HCT116 (cell line): ENCODE results near the gene ARID5B. TPM values are rescaled to one million over a fixed set of nuclear protein-coding genes. Genes with fewer than 3 reads are reported as not detected.

Source experiments
- ATAC-seq: fragments of 200-7000 bp; cut with Tn5 transposase; 2 replicates; pipeline ENCODE4 v1.9.1; 2020; ENCODE audit warnings: mild to moderate bottlenecking, moderate library complexity
- BruUV-seq: library from RNA; stranded (reverse); fragments of 400-500 nt; replicated peaks from 2 replicates; lab custom pipeline; 2021; lab: Mats Ljungman, UMichigan
- CTCF ChIA-PET: fragments of 300-600 bp; sonication (Branson Sonifier 250); formaldehyde crosslinking; loops from one replicate; lab custom pipeline; 2021; ENCODE audit warnings: antibody characterized with exemption; lab: Charles Lee
- POLR2A ChIA-PET: fragments of 300-600, 350-600 bp; sonication (Branson Sonifier 250); formaldehyde crosslinking; loops from one replicate; lab custom pipeline; 2021; ENCODE audit warnings: antibody characterized with exemption; lab: Charles Lee
- RAD21 ChIA-PET, 2 experiments: fragments of 300-600 bp; sonication (Branson Sonifier 250); formaldehyde crosslinking; loops; one replicate each; lab custom pipeline; 2023; ENCODE audit warnings: low total read pairs in 2 of 2; ENCODE audit not compliant: uncharacterized antibody in 2 of 2, unreplicated experiment in 2 of 2, low non-redundant PET in 1 of 2; lab: Charles Lee
- DNase-seq: peaks from one replicate; pipeline ENCODE4 v3.0.0-alpha.2; 2010; ENCODE audit warnings: low read depth, low spot score
- H2AFZ ChIP-seq: fragments of 200-600 bp; shearing (Covaris generic), sonication (generic); 2 replicates; pipeline ENCODE4 v1.6.1; 2017; ENCODE audit warnings: low read depth, mixed run types, mixed read lengths, antibody characterized with exemption, low read length; ENCODE audit not compliant: poor library complexity, severe bottlenecking
- H3K27ac ChIP-seq: 2 replicates; pipeline ENCODE4 v1.5.1; 2012; ENCODE audit warnings: low read depth, low read length
- H3K27me3 ChIP-seq: fragments of 200-600 bp; sonication (generic); 2 replicates; pipeline ENCODE4 v1.6.1; 2016; ENCODE audit warnings: mixed run types, low read length, mixed read lengths; ENCODE audit not compliant: insufficient read depth
- H3K36me3 ChIP-seq, 2 experiments: fragments of 200-500 bp in 1 of 2; fragments of 200-600 bp in 1 of 2; sonication (Bioruptor generic) in 1 of 2; sonication (generic) in 1 of 2; 2 replicates each; pipeline versions ENCODE4 v1.5.1 to v1.6.1; 2014 to 2016; ENCODE audit warnings: low read length in 2 of 2, inconsistent platforms in 1 of 2, mixed read lengths in 1 of 2, mixed run types in 1 of 2; ENCODE audit not compliant: insufficient read depth in 2 of 2, control insufficient read depth in 1 of 2
- H3K4me1 ChIP-seq, 2 experiments: fragments of 200-600 bp in 1 of 2; sonication (generic) in 1 of 2; 2 replicates each; pipeline versions ENCODE4 v1.5.1 to v1.6.1; 2012 to 2017; ENCODE audit warnings: low read length in 2 of 2, inconsistent platforms in 1 of 2, mild to moderate bottlenecking in 1 of 2, mixed read lengths in 1 of 2, mixed run types in 1 of 2, moderate library complexity in 1 of 2; ENCODE audit not compliant: insufficient read depth in 2 of 2, control insufficient read depth in 1 of 2
- H3K4me2 ChIP-seq: fragments of 200-600 bp; sonication (generic); 2 replicates; pipeline ENCODE4 v1.6.1; 2017; ENCODE audit warnings: mixed run types, low read length, mixed read lengths
- H3K4me3 ChIP-seq, 2 experiments: fragments of 200-600 bp in 1 of 2; sonication (generic) in 1 of 2; replicated peaks in 1 of 2; 2 replicates each; pipeline ENCODE4 v1.5.1; 2011 to 2016; ENCODE audit warnings: low read length in 2 of 2, control low read depth in 1 of 2, low read depth in 1 of 2, mild to moderate bottlenecking in 1 of 2, mixed read lengths in 1 of 2, mixed run types in 1 of 2
- H3K79me2 ChIP-seq: fragments of 200-600 bp; sonication (generic); 2 replicates; pipeline ENCODE4 v1.6.1; 2017; ENCODE audit warnings: mild to moderate bottlenecking, mixed run types, low read length, moderate library complexity, mixed read lengths; ENCODE audit not compliant: insufficient read depth
- H3K9ac ChIP-seq: fragments of 200-600 bp; sonication (generic); 2 replicates; pipeline ENCODE4 v1.6.1; 2016; ENCODE audit warnings: low read length, mixed read lengths
- H3K9me2 ChIP-seq: fragments of 200-600 bp; sonication (generic), shearing (Covaris generic); 2 replicates; pipeline ENCODE4 v1.6.1; 2017; ENCODE audit warnings: mixed run types, mild to moderate bottlenecking, moderate library complexity; ENCODE audit not compliant: insufficient read depth
- H3K9me3 ChIP-seq, 2 experiments: fragments of 200-500 bp in 1 of 2; fragments of 200-600 bp in 1 of 2; sonication (Bioruptor generic) in 1 of 2; sonication (generic) in 1 of 2; 2 replicates each; pipeline ENCODE4 v1.6.1; 2014 to 2017; ENCODE audit warnings: low read length in 2 of 2, mixed read lengths in 2 of 2, inconsistent platforms in 1 of 2, low read depth in 1 of 2, mild to moderate bottlenecking in 1 of 2, mixed run types in 1 of 2, moderate library complexity in 1 of 2; ENCODE audit not compliant: control insufficient read depth in 1 of 2, insufficient read depth in 1 of 2
- H4K20me1 ChIP-seq: fragments of 200-600 bp; sonication (generic), shearing (Covaris generic); 2 replicates; pipeline ENCODE4 v1.6.1; 2017; ENCODE audit warnings: mixed run types, mild to moderate bottlenecking, moderate library complexity; ENCODE audit not compliant: insufficient read depth
- CBX3 ChIP-seq: IDR thresholded peaks from 2 replicates; pipeline ENCODE4 v1.6.1; 2012; ENCODE audit warnings: low read depth
- CEBPB ChIP-seq: IDR thresholded peaks from 2 replicates; pipeline ENCODE4 v1.6.1; 2012; ENCODE audit warnings: low read depth
- ELF1 ChIP-seq: IDR thresholded peaks from 2 replicates; pipeline ENCODE4 v1.6.1; 2012; ENCODE audit warnings: low read depth, borderline replicate concordance
- EZH2phosphoT487 ChIP-seq: fragments of 200-600 bp; IDR thresholded peaks from 2 replicates; pipeline ENCODE4 v1.6.1; 2018; ENCODE audit warnings: antibody characterized with exemption, borderline replicate concordance
- FOSL1 ChIP-seq: IDR thresholded peaks from 2 replicates; pipeline ENCODE4 v1.6.1; 2012; ENCODE audit warnings: low read depth
- MAX ChIP-seq: IDR thresholded peaks from 2 replicates; pipeline ENCODE4 v1.6.1; 2012
- POLR2AphosphoS5 ChIP-seq: IDR thresholded peaks from 2 replicates; pipeline ENCODE4 v1.6.1; 2011; ENCODE audit warnings: mild to moderate bottlenecking, low read depth, low read length, moderate library complexity
- RAD21 ChIP-seq: IDR thresholded peaks from 2 replicates; pipeline ENCODE4 v1.6.1; 2012; ENCODE audit warnings: low read depth, mild to moderate bottlenecking
- REST ChIP-seq: IDR thresholded peaks from 2 replicates; pipeline ENCODE4 v1.6.1; 2012; ENCODE audit warnings: low read depth
- SIN3A ChIP-seq: IDR thresholded peaks from 2 replicates; pipeline ENCODE4 v1.6.1; 2012; ENCODE audit warnings: low read depth
- SP1 ChIP-seq: IDR thresholded peaks from 2 replicates; pipeline ENCODE4 v1.6.1; 2012; ENCODE audit warnings: low read depth
- YY1 ChIP-seq: IDR thresholded peaks from 2 replicates; pipeline ENCODE4 v1.6.1; 2011; ENCODE audit warnings: low read length, low read depth, moderate library complexity, mild to moderate bottlenecking; ENCODE audit not compliant: insufficient replicate concordance; ENCODE audit errors: extremely low read depth
- ZFX ChIP-seq: fragments of 450-650 bp; IDR thresholded peaks from 2 replicates; pipeline ENCODE4 v1.6.1; 2017
- ZNF274 ChIP-seq: fragments of 200-500 bp; sonication (Bioruptor generic); IDR thresholded peaks from 2 replicates; pipeline ENCODE4 v1.6.1; 2014; ENCODE audit warnings: mild to moderate bottlenecking, low read depth, low read length, inconsistent platforms
- intact Hi-C: fragments of 100-400 bp; cut with micrococcal nuclease; formaldehyde crosslinking; loops from 2 replicates; pipeline ENCODE4 v1.10.0; 2022
- total RNA-seq: library from RNA; stranded (reverse); gene quantifications from one replicate; pipeline ENCODE4 v1.2.1, GENCODE V29; 2021; ENCODE audit not compliant: unreplicated experiment
- TF ChIP-seq, protein P1 (sequence below): IDR thresholded peaks from 2 replicates; pipeline ENCODE4 v1.6.1; 2011; ENCODE audit warnings: mild to moderate bottlenecking, low read length, moderate library complexity; ENCODE audit not compliant: insufficient replicate concordance; ENCODE audit errors: extremely low read depth
- TF ChIP-seq, protein P2 (sequence below), 3 experiments: fragments of 200-600 bp in 1 of 3; sonication (generic) in 1 of 3; IDR thresholded peaks in 2 of 3; conservative IDR thresholded peaks in 1 of 3; 2 replicates each; pipeline ENCODE4 v1.5.1; 2012 to 2017; ENCODE audit warnings: low read depth in 2 of 3, low read length in 2 of 3, antibody characterized with exemption in 1 of 3, borderline replicate concordance in 1 of 3, control low read depth in 1 of 3, mild to moderate bottlenecking in 1 of 3, mixed read lengths in 1 of 3, mixed run types in 1 of 3, moderate library complexity in 1 of 3; ENCODE audit not compliant: insufficient read depth in 1 of 3

ARID5B gene
- total RNA-seq, 1 experiment from 2014 or later = 4.7 TPM

DNA sequence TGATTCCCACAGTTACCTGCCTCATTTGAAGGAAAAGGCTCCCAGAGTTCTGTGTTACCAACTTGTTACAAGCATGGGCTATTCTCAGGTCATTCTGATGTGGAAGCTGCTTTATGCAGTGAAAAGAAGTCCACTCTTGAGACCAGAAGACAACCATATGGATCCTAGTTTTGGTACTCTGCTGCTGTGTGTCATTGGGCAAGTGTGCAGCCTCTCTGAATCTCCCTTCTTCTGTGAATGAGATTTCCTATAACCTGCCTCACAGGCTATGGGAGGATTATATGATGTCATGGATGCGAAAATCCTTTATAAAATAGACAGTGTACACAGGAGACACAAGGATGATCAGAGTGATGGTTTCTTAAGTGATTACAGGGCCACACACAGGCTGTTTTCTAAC lies 166.1 kb downstream of the ARID5B start:
- H3K9ac ChIP-seq = no peak overlapping the region
- intact Hi-C loops = no loop called here
- RAD21 ChIA-PET = no interaction called here
- DNase-seq (no peak), ATAC-seq (no peak)
- H3K4me1 ChIP-seq = no peaks in the 10 kb centered on the region
- no peaks in the 10 kb centered on the region for H3K9me3 ChIP-seq
- no peaks in the 10 kb centered on the region for H3K9me2 ChIP-seq
- POLR2A ChIA-PET = no interaction called here
- no TSS peak for BruUV-seq
- no peaks in the 10 kb centered on the region for H3K27me3 ChIP-seq
- no peaks in the 10 kb centered on the region for H3K36me3 ChIP-seq
- no peak overlapping the region for H3K4me2 ChIP-seq
- no peaks in the 10 kb centered on the region for H4K20me1 ChIP-seq
- H2AFZ ChIP-seq = no peak overlapping the region
- H3K27ac ChIP-seq = no peak overlapping the region
- CTCF ChIA-PET = no interaction called here
- H3K4me3 ChIP-seq = no peak overlapping the region
- H3K79me2 ChIP-seq = no peaks in the 10 kb centered on the region
- no peak for TF ChIP-seq FOSL1
- TF ChIP-seq, protein P1, sequence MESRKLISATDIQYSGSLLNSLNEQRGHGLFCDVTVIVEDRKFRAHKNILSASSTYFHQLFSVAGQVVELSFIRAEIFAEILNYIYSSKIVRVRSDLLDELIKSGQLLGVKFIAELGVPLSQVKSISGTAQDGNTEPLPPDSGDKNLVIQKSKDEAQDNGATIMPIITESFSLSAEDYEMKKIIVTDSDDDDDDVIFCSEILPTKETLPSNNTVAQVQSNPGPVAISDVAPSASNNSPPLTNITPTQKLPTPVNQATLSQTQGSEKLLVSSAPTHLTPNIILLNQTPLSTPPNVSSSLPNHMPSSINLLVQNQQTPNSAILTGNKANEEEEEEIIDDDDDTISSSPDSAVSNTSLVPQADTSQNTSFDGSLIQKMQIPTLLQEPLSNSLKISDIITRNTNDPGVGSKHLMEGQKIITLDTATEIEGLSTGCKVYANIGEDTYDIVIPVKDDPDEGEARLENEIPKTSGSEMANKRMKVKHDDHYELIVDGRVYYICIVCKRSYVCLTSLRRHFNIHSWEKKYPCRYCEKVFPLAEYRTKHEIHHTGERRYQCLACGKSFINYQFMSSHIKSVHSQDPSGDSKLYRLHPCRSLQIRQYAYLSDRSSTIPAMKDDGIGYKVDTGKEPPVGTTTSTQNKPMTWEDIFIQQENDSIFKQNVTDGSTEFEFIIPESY = no peak
- no peak for TF ChIP-seq SP1
- no peak for TF ChIP-seq EZH2phosphoT487
- TF ChIP-seq POLR2AphosphoS5 = no peak
- no peak for TF ChIP-seq SIN3A
- TF ChIP-seq, protein P2, sequence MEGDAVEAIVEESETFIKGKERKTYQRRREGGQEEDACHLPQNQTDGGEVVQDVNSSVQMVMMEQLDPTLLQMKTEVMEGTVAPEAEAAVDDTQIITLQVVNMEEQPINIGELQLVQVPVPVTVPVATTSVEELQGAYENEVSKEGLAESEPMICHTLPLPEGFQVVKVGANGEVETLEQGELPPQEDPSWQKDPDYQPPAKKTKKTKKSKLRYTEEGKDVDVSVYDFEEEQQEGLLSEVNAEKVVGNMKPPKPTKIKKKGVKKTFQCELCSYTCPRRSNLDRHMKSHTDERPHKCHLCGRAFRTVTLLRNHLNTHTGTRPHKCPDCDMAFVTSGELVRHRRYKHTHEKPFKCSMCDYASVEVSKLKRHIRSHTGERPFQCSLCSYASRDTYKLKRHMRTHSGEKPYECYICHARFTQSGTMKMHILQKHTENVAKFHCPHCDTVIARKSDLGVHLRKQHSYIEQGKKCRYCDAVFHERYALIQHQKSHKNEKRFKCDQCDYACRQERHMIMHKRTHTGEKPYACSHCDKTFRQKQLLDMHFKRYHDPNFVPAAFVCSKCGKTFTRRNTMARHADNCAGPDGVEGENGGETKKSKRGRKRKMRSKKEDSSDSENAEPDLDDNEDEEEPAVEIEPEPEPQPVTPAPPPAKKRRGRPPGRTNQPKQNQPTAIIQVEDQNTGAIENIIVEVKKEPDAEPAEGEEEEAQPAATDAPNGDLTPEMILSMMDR (IDR thresholded peaks at IDR 0.05 in 2 of 3, conservative IDR thresholded peaks at IDR 0.05 in 1 of 3; ENCODE audit: borderline replicate concordance in 1 of 3, insufficient read depth in 1 of 3, low read depth in 2 of 3, low read length in 2 of 3) = no peak
- TF ChIP-seq ZFX = no peak
- no peak for TF ChIP-seq CBX3
- no peak for TF ChIP-seq RAD21
- no peak for TF ChIP-seq CEBPB
- no peak for TF ChIP-seq MAX
- TF ChIP-seq ELF1 = no peak
- TF ChIP-seq ZNF274 = no peak
- no peak for TF ChIP-seq REST
- no peak for TF ChIP-seq YY1
